Body of pancreas (tissue), 4 donors: ENCODE results near the gene ASCL4. TPM values are rescaled to one million over a fixed set of nuclear protein-coding genes. Genes with fewer than 3 reads are reported as not detected.
"Not testable (repeated sequence)": the region's sequence is repeated elsewhere in the genome, so short reads cannot be mapped to it uniquely, and the experiment has no call there.

Experiments used
- ATAC-seq: fragments of 150-250 bp; one replicate; pipeline ENCODE4 v1.9.1; 2016
- DNase-seq, 4 donors: peaks; one replicate each; pipeline ENCODE4 v3.0.0-alpha.2; 2019
- H3K27ac ChIP-seq, 4 donors: fragments of 200-600 bp; sonication (generic); 1 replicate in 3 of 4; 2 replicates in 1 of 4; pipeline versions ENCODE4 v1.5.1 to v1.6.1; 2016 to 2019; ENCODE audit warnings: mild to moderate bottlenecking in 1 of 4, mixed read lengths in 1 of 4, moderate library complexity in 1 of 4
- H3K27me3 ChIP-seq, 2 donors: fragments of 200-600 bp; sonication (generic); one replicate each; pipeline ENCODE4 v1.6.0; 2016; ENCODE audit warnings: mild to moderate bottlenecking in 1 of 2
- H3K36me3 ChIP-seq, 2 donors: fragments of 200-600 bp; sonication (generic); replicated peaks in 1 of 2; 2 replicates each; pipeline ENCODE4 v1.5.1; 2016; ENCODE audit warnings: low read depth in 2 of 2; ENCODE audit not compliant: insufficient read depth in 1 of 2
- H3K4me1 ChIP-seq: fragments of 200-600 bp; sonication (generic); one replicate; pipeline ENCODE4 v1.6.0; 2016
- H3K4me3 ChIP-seq, 2 donors: fragments of 200-600 bp; sonication (generic); 1 replicate in 1 of 2; 2 replicates in 1 of 2; pipeline ENCODE4 v1.5.1; 2016 to 2019
- H3K9me3 ChIP-seq, 3 donors: fragments of 200-600 bp; sonication (generic); 1 replicate in 2 of 3; 2 replicates in 1 of 3; pipeline ENCODE4 v1.5.1; 2016
- POLR2A ChIP-seq, 3 donors: fragments of 450-650 bp; IDR thresholded peaks; one replicate each; pipeline ENCODE4 v1.6.1; 2016; ENCODE audit warnings: antibody characterized with exemption in 3 of 3, mild to moderate bottlenecking in 2 of 3
- WGBS, 2 donors: methylation state at CpG; one replicate each; pipeline ENCODE4 v1.1.5; 2017; 5-methylcytosine and 5-hydroxymethylcytosine counted together
- intact Hi-C: fragments of 100-400 bp; cut with DNase I; formaldehyde crosslinking; loops from one replicate; pipeline ENCODE4 v1.15.1; 2023
- total RNA-seq, 2 donors: library from RNA; depleted of rRNA; stranded (reverse); fragments of >200 nt; gene quantifications; one replicate each; pipeline ENCODE4 v1.1.0, GENCODE V29; 2016
- TF ChIP-seq, protein P1 (sequence below), 7 experiments: fragments of 450-650 bp in 4 of 7; fragments of 200-600 bp in 3 of 7; sonication (generic) in 3 of 7; IDR thresholded peaks; one replicate each; pipeline ENCODE4 v1.5.1; 2016 to 2019; ENCODE audit warnings: antibody characterized with exemption in 7 of 7

ASCL4 gene, protein sequence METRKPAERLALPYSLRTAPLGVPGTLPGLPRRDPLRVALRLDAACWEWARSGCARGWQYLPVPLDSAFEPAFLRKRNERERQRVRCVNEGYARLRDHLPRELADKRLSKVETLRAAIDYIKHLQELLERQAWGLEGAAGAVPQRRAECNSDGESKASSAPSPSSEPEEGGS
- total RNA-seq, result not detected

DNA sequence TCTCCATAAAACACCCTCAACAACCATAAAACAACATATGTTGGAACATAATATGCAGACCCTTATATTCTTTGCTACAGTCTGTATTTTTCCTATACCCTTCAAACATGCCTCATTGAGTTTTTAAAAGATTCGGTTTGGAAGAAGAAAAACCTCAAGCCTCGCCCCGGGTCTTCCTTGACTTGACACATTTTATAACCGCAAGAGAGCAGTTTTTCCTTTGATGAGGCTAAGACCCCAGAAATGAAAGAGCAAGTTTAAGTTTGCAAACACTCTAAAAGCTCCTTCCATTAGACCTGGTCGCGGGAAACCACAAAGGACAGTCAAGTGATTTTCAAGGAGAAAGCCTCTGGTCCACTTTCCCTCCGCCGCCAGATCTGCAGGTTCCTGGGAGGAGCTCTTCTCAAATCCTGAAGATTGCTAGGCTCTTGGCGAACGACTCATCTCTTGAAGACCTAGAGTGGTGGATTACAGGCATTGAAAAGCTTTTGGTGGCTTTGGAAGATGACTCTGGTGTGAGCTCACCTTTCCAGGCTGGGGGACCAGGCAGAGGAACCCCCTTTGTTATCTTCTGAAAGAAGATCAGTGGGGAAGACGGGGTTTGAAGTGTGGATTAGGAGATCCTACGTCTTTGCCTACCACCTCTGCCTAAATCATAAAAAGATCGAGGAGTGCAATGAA is at the start of gene ASCL4:
Gene ASCL4, plus strand, starts transcription at position 356 of the 681 bp plus-strand sequence. CDS start 515 bp downstream, outside the sequence.
- H3K9me3 ChIP-seq, result no peaks in the 10 kb centered on the region
- WGBS, 2 donors, result 27 to 55% methylated on average over 13 of the region's 13 CpGs
- H3K4me1 ChIP-seq, result peaks cover 7% of the 10 kb centered on the region
- TF ChIP-seq, protein P1, sequence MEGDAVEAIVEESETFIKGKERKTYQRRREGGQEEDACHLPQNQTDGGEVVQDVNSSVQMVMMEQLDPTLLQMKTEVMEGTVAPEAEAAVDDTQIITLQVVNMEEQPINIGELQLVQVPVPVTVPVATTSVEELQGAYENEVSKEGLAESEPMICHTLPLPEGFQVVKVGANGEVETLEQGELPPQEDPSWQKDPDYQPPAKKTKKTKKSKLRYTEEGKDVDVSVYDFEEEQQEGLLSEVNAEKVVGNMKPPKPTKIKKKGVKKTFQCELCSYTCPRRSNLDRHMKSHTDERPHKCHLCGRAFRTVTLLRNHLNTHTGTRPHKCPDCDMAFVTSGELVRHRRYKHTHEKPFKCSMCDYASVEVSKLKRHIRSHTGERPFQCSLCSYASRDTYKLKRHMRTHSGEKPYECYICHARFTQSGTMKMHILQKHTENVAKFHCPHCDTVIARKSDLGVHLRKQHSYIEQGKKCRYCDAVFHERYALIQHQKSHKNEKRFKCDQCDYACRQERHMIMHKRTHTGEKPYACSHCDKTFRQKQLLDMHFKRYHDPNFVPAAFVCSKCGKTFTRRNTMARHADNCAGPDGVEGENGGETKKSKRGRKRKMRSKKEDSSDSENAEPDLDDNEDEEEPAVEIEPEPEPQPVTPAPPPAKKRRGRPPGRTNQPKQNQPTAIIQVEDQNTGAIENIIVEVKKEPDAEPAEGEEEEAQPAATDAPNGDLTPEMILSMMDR (IDR thresholded peaks at IDR 0.05), result no peak
- no peak for TF ChIP-seq POLR2A (IDR thresholded peaks at IDR 0.05)
- intact Hi-C loops, result no loop called here
- ATAC-seq, result no peak
- H3K36me3 ChIP-seq, result no peaks in the 10 kb centered on the region
- no peak within 1 kb of the TSS for H3K4me3 ChIP-seq
- no peak within 1 kb of the TSS for H3K27ac ChIP-seq
- DNase-seq, result no peak
- peaks cover 0 to 12% of the 10 kb centered on the region in 2 donors for H3K27me3 ChIP-seq

DNA sequence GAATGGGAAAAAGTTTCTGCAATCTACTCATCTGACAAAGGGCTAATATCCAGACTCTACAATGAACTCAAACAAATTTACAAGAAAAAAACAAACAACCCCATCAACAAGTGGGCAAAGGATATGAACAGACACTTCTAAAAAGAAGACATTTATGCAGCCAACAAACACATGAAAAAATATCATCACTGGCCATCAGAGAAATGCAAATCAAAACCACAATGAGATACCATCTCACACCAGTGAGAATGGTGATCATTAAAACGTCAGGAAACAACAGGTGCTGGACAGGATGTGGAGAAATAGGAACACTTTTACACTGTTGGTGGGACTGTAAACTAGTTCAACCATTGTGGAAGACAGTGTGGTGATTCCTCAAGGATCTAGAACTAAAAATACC is 47.2 kb upstream of the ASCL4 start:
- H3K27ac ChIP-seq, H3K4me1 ChIP-seq, H3K36me3 ChIP-seq, ATAC-seq, H3K27me3 ChIP-seq, H3K9me3 ChIP-seq, intact Hi-C loops, DNase-seq, H3K4me3 ChIP-seq: not testable (repeated sequence)
- WGBS, 2 donors, result 33 to 81% methylated on average over 1 of the region's 1 CpG

DNA sequence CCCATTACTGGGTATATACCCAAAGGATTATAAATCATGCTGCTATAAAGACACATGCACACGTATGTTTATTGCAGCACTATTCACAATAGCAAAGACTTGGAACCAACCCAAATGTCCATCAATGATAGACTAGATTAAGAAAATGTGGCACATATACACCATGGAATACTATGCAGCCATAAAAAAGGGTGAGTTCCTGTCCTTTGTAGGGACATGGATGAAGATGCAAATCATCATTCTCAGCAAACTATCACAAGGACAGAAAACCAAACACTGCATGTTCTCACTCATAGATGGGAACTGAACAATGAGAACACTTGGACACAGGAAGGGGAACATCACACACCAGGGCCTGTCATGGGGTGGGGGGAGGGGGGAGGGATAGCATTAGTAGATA is 46.8 kb upstream of the ASCL4 start:
- DNase-seq, H3K4me1 ChIP-seq, H3K4me3 ChIP-seq, intact Hi-C loops, ATAC-seq, H3K36me3 ChIP-seq, H3K9me3 ChIP-seq, H3K27ac ChIP-seq, H3K27me3 ChIP-seq: not testable (repeated sequence)
- no CpG with 5 or more reads among the region's 1 CpG for WGBS, 2 donors

DNA sequence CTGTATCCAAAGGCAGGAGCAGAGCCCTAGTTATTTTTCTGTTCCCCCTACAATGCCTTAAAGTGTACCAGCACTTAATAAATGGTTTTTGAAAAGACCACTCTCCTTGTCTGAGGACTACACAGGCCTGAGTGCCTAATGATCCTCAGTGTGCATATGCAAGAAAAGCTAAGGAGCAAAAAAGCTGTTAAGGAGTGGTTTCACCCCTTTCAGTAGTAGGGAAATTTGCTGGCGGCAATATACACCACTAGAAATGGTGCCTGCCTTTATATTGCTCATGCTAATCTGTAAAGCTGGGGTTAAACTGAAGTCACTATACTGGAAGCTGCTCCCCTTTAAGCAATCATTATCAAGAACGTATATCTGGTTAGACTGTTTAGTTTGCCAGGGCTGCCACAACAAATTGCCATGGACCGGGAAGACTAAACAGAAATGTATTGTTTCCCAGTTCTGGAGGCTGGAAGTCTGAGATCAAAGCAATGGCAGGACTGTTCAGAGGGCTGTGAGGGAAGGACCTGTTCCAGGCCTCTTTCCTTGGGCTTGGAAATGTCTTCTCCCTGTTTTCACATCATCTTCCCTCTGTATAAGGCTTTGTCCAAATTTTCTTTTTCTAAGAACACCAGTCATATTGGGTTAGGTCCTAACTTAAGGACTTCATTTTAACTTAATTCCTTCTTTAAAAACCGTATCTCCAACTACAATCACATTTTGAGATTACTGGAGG is 43.7 kb upstream of the ASCL4 start:
- no peaks in the 10 kb centered on the region for H3K27me3 ChIP-seq
- DNase-seq (no peak), ATAC-seq (no peak)
- 48 to 54% methylated on average over 4 of the region's 4 CpGs for WGBS, 2 donors
- H3K9me3 ChIP-seq, result no peaks in the 10 kb centered on the region
- TF ChIP-seq POLR2A (IDR thresholded peaks at IDR 0.05), result no peak
- TF ChIP-seq, protein P1 (IDR thresholded peaks at IDR 0.05), result no peak
- H3K4me3 ChIP-seq, result no peak overlapping the region
- no peak overlapping the region for H3K27ac ChIP-seq
- no peaks in the 10 kb centered on the region for H3K4me1 ChIP-seq
- intact Hi-C loops, result no loop called here
- H3K36me3 ChIP-seq, result peaks cover 0 to 11% of the 10 kb centered on the region in 2 donors

DNA sequence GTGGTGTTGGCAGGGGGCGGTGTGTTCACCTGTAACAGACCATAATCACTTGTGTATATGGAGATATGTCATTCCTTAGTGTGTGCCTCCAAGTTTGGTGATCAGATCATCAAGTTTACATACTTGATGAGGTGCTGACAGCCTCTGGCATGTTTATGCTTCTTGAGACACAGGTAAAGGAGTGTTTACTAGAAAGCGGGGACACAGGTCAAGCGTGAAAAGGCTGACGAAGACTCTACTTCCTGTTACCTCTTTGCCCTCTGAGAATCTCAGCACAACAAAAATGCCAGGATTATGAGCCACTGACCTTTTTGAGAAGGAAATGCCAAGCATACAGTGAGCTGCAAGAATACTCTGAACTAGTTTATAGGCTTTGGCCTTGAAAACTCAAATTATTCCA is 43.1 kb upstream of the ASCL4 start:
- peaks cover 0 to 11% of the 10 kb centered on the region in 2 donors for H3K36me3 ChIP-seq
- H3K9me3 ChIP-seq, result no peaks in the 10 kb centered on the region
- DNase-seq, result no peak
- no peak overlapping the region for H3K4me3 ChIP-seq
- H3K27me3 ChIP-seq, result no peaks in the 10 kb centered on the region
- no peak overlapping the region for H3K27ac ChIP-seq
- no peak for ATAC-seq
- no peaks in the 10 kb centered on the region for H3K4me1 ChIP-seq
- intact Hi-C loops, result no loop called here
- WGBS, 2 donors, result 92 to 94% methylated on average over 4 of the region's 4 CpGs
- no peak for TF ChIP-seq POLR2A (IDR thresholded peaks at IDR 0.05)
- TF ChIP-seq, protein P1 (IDR thresholded peaks at IDR 0.05), result no peak
